ENCODE data around the gene VAV2.

Gene VAV2

GRCh38 chr9:133851693-133852092 lies 140.4 kb downstream of the VAV2 start:
- no peak overlapping the region for H3K4me3 ChIP-seq (replicated peaks; ENCODE audit: low read depth, low read length)
- no peak for DNase-seq (ENCODE audit: extremely low read depth, low read depth)
- TF ChIP-seq CTCF (IDR thresholded peaks at IDR 0.05; ENCODE audit: low read depth, low read length, missing control alignments) = no peak

GRCh38 chr9:133850937-133851336 lies 141.2 kb downstream of the VAV2 start:
- no peak for DNase-seq (ENCODE audit: extremely low read depth, low read depth)
- H3K4me3 ChIP-seq (replicated peaks; ENCODE audit: low read depth, low read length) = no peak overlapping the region
- no peak for TF ChIP-seq CTCF (IDR thresholded peaks at IDR 0.05; ENCODE audit: low read depth, low read length, missing control alignments)

- no peak overlapping the region for H3K4me3 ChIP-seq (replicated peaks; ENCODE audit: low read depth, low read length)
- no peak for TF ChIP-seq CTCF (IDR thresholded peaks at IDR 0.05; ENCODE audit: low read depth, low read length, missing control alignments)
Measured at GRCh38 chr9:133850161-133850560, 142.0 kb downstream of the VAV2 start.

GRCh38 chr9:133849110-133849670 lies 142.9 kb downstream of the VAV2 start:
- no peak for TF ChIP-seq CTCF (IDR thresholded peaks at IDR 0.05; ENCODE audit: low read depth, low read length, missing control alignments)
- no peak overlapping the region for H3K4me3 ChIP-seq (replicated peaks; ENCODE audit: low read depth, low read length)
- no peak for DNase-seq (ENCODE audit: extremely low read depth, low read depth)

More at GRCh38 chr9:133850161-133850560, 142.0 kb downstream of the VAV2 start:
- DNase-seq (ENCODE audit: extremely low read depth, low read depth) = no peak

GRCh38 chr9:133848471-133849109 lies 143.5 kb downstream of the VAV2 start:
- no peak for DNase-seq (ENCODE audit: extremely low read depth, low read depth)
- TF ChIP-seq CTCF (IDR thresholded peaks at IDR 0.05; ENCODE audit: low read depth, low read length, missing control alignments) = no peak
- H3K4me3 ChIP-seq (replicated peaks; ENCODE audit: low read depth, low read length) = no peak overlapping the region

GRCh38 chr9:133846483-133847090 lies 145.5 kb downstream of the VAV2 start:
- no peak overlapping the region for H3K4me3 ChIP-seq (replicated peaks; ENCODE audit: low read depth, low read length)
- no peak for DNase-seq (ENCODE audit: extremely low read depth, low read depth)
- no peak for TF ChIP-seq CTCF (IDR thresholded peaks at IDR 0.05; ENCODE audit: low read depth, low read length, missing control alignments)
